Thyroid gland (tissue), 4 donors: ENCODE data around the gene ASB2. TPM values are rescaled to one million over a fixed set of nuclear protein-coding genes. Genes with fewer than 3 reads are reported as not detected.
A peak's percentile ranks its signal among the peaks of the same experiment; 100 is the strongest.

Experiments used
- DNase-seq, 2 donors: peaks; one replicate each; pipeline ENCODE4 v3.0.0-alpha.2; 2019
- H3K27ac ChIP-seq, 3 donors: fragments of 200-600 bp; sonication (generic); 1 replicate in 2 of 3; 2 replicates in 1 of 3; pipeline ENCODE4 v1.5.1; 2016 to 2019; ENCODE audit warnings: mild to moderate bottlenecking in 1 of 3, moderate library complexity in 1 of 3
- H3K27me3 ChIP-seq: fragments of 200-600 bp; sonication (generic); one replicate; pipeline ENCODE4 v1.5.1; 2019
- H3K36me3 ChIP-seq, 2 donors: fragments of 200-600 bp; sonication (generic); one replicate each; pipeline ENCODE4 v1.5.1; 2016 to 2019
- H3K4me1 ChIP-seq, 2 donors: fragments of 200-600 bp; sonication (generic); one replicate each; pipeline ENCODE4 v1.5.1; 2017 to 2019
- H3K4me3 ChIP-seq, 3 donors: fragments of 200-600 bp; sonication (generic); replicated peaks in 1 of 3; 1 replicate in 2 of 3; 2 replicates in 1 of 3; pipeline ENCODE4 v1.5.1; 2016; ENCODE audit warnings: mild to moderate bottlenecking in 1 of 3
- H3K9me3 ChIP-seq: fragments of 200-600 bp; sonication (generic); one replicate; pipeline ENCODE4 v1.5.1; 2017
- CTCF ChIP-seq, 6 experiments: fragments of 200-600 bp in 3 of 6; fragments of 450-650 bp in 3 of 6; sonication (generic) in 3 of 6; IDR thresholded peaks; one replicate each; pipeline ENCODE4 v1.5.1; 2016 to 2019; ENCODE audit warnings: antibody characterized with exemption in 6 of 6, mild to moderate bottlenecking in 2 of 6, inconsistent platforms in 1 of 6, moderate library complexity in 1 of 6
- POLR2A ChIP-seq, 2 donors: fragments of 450-650 bp; IDR thresholded peaks; one replicate each; pipeline ENCODE4 v1.6.1; 2017; ENCODE audit warnings: antibody characterized with exemption in 2 of 2, mild to moderate bottlenecking in 2 of 2, moderate library complexity in 1 of 2
- WGBS, 2 donors: methylation state at CpG; one replicate each; pipeline ENCODE4 v1.1.5; 2017; 5-methylcytosine and 5-hydroxymethylcytosine counted together
- intact Hi-C: fragments of 100-400 bp; cut with DNase I; formaldehyde crosslinking; loops from one replicate; pipeline ENCODE4 v1.15.1; 2023
- total RNA-seq, 4 donors: library from RNA; depleted of rRNA; stranded (reverse); fragments of >200 nt; gene quantifications; one replicate each; pipeline ENCODE4 v1.2.3, GENCODE V29; 2016

ASB2 gene
- total RNA-seq, 4 donors from 2014 or later = 0.67 to 3.8 (median 0.79) TPM; not detected in 1

- DNase-seq = no peak
- 80 to 81% methylated on average over 11 to 20 of the region's 26 CpGs for WGBS, 2 donors
- no peaks in the 10 kb centered on the region for H3K27me3 ChIP-seq
- no peak for TF ChIP-seq POLR2A (IDR thresholded peaks at IDR 0.05)
- no peak for TF ChIP-seq CTCF (IDR thresholded peaks at IDR 0.05)
- H3K36me3 ChIP-seq = no peaks in the 10 kb centered on the region
- intact Hi-C loops = no loop called here
- H3K4me3 ChIP-seq = no peak overlapping the region
- H3K9me3 ChIP-seq = no peaks in the 10 kb centered on the region
- no peak overlapping the region for H3K27ac ChIP-seq
- peaks cover 12 to 14% of the 10 kb centered on the region in 2 donors for H3K4me1 ChIP-seq
Measured at GRCh38 chr14:93928184-93929047, 48.0 kb downstream of the ASB2 start.

GRCh38 chr14:93927800-93928145 is 48.6 kb downstream of the ASB2 start:
- Histone ChIP-seq H3K9me3 (no peaks in the 10 kb centered on the region), H3K4me1 (peaks cover 12 to 14% of the 10 kb centered on the region in 2 donors), H3K36me3 (no peaks in the 10 kb centered on the region), H3K27ac (peak overlapping the region in 2 of 3 donors; percentile 13 to 53), H3K4me3 (no peak overlapping the region), H3K27me3 (no peaks in the 10 kb centered on the region)
- intact Hi-C loops = no loop called here
- TF ChIP-seq CTCF (IDR thresholded peaks at IDR 0.05) (no peak), POLR2A (IDR thresholded peaks at IDR 0.05) (no peak)
- peak in 1 of 2 donors; percentile 7 for DNase-seq
- 34 to 52% methylated on average over 4 to 5 of the region's 6 CpGs for WGBS, 2 donors

- Histone ChIP-seq H3K9me3 (no peaks in the 10 kb centered on the region), H3K27ac (peak within 1 kb of the TSS; percentile 13 to 58 (median 53)), H3K36me3 (no peaks in the 10 kb centered on the region), H3K4me3 (no peak within 1 kb of the TSS), H3K4me1 (peaks cover 12 to 14% of the 10 kb centered on the region in 2 donors), H3K27me3 (no peaks in the 10 kb centered on the region)
- WGBS, 2 donors = 23 to 30% methylated on average over 26 to 37 of the region's 38 CpGs
- DNase-seq = peak; percentile 74 to 85
- TF ChIP-seq POLR2A (IDR thresholded peaks at IDR 0.05) = no peak
- no peak for TF ChIP-seq CTCF (IDR thresholded peaks at IDR 0.05)
- intact Hi-C loops = no loop called here
Measured at GRCh38 chr14:93926873-93927799, 49.2 kb downstream of the ASB2 start, which contains the start of gene FAM181A. FAM181A (plus strand) TSS chr14:93927344; CDS start chr14:93928286, 942 bp downstream.

- H3K9me3 ChIP-seq = no peaks in the 10 kb centered on the region
- H3K4me1 ChIP-seq = peaks cover 12 to 14% of the 10 kb centered on the region in 2 donors
- TF ChIP-seq POLR2A (IDR thresholded peaks at IDR 0.05) (no peak), CTCF (IDR thresholded peaks at IDR 0.05) (no peak)
- WGBS, 2 donors = 50 to 57% methylated on average over 21 of the region's 21 CpGs
- intact Hi-C loops = no loop called here
- DNase-seq = peak; percentile 52 to 73
- peak overlapping the region in 2 of 3 donors; percentile 24 to 46 for H3K27ac ChIP-seq
- no peak overlapping the region for H3K4me3 ChIP-seq
- no peaks in the 10 kb centered on the region for H3K36me3 ChIP-seq
- H3K27me3 ChIP-seq = no peaks in the 10 kb centered on the region
Measured at GRCh38 chr14:93926245-93926872, 50.0 kb downstream of the ASB2 start.
